ENCODE data around the gene RIMBP2.

- TF ChIP-seq CTCF (IDR thresholded peaks at IDR 0.05) (no peak), POLR2A (IDR thresholded peaks at IDR 0.05) (no peak)
Observed at GRCh38 chr12:130396667-130397066, 319.4 kb downstream of the RIMBP2 start.

Measured in uterus (tissue), 2 donors.